Lung (tissue), 12 donors: Measurements from ENCODE around the gene SULT4A1. TPM values are rescaled to one million over a fixed set of nuclear protein-coding genes. Genes with fewer than 3 reads are reported as not detected.

Experiments
- ATAC-seq: fragments of 200-7000 bp; cut with Tn5 transposase; one replicate; pipeline ENCODE4 v1.9.1; 2020; ENCODE audit warnings: moderate number of reproducible peaks; ENCODE audit not compliant: insufficient read depth, low FRiP score
- DNase-seq, 3 donors: peaks; one replicate each; pipeline ENCODE4 v3.0.0-alpha.2; 2013 to 2017
- H3K27ac ChIP-seq, 2 donors: one replicate each; pipeline ENCODE4 v1.5.1; 2013; ENCODE audit warnings: mild to moderate bottlenecking in 2 of 2, moderate library complexity in 2 of 2, control low read depth in 1 of 2, inconsistent platforms in 1 of 2, low read depth in 1 of 2, low read length in 1 of 2
- H3K27me3 ChIP-seq, 3 donors: one replicate each; pipeline ENCODE4 v1.5.1; 2013; ENCODE audit warnings: low read length in 2 of 3; ENCODE audit not compliant: control insufficient read depth in 3 of 3, insufficient read depth in 3 of 3
- H3K36me3 ChIP-seq, 4 donors: one replicate each; pipeline ENCODE4 v1.5.1; 2013; ENCODE audit warnings: low read length in 4 of 4, mild to moderate bottlenecking in 1 of 4, moderate library complexity in 1 of 4; ENCODE audit not compliant: control insufficient read depth in 4 of 4, insufficient read depth in 4 of 4
- H3K4me1 ChIP-seq, 5 donors: one replicate each; pipeline ENCODE4 v1.5.1; 2013; ENCODE audit warnings: low read length in 5 of 5, mild to moderate bottlenecking in 2 of 5, moderate library complexity in 1 of 5; ENCODE audit not compliant: control insufficient read depth in 5 of 5, insufficient read depth in 5 of 5
- H3K4me3 ChIP-seq: one replicate; pipeline ENCODE4 v1.5.1; 2013; ENCODE audit warnings: mild to moderate bottlenecking, control low read depth, moderate library complexity
- H3K9ac ChIP-seq, 2 donors: one replicate each; pipeline ENCODE4 v1.5.1; 2013; ENCODE audit warnings: low read length in 2 of 2, control low read depth in 1 of 2; ENCODE audit not compliant: insufficient read depth in 1 of 2
- H3K9me3 ChIP-seq, 4 donors: one replicate each; pipeline ENCODE4 v1.5.1; 2013; ENCODE audit warnings: low read length in 3 of 4, mild to moderate bottlenecking in 1 of 4, moderate library complexity in 1 of 4; ENCODE audit not compliant: control insufficient read depth in 4 of 4, insufficient read depth in 3 of 4
- WGBS, 2 donors: extraction: QIAGEN DNeasy Blood & Tissue Kit; methylation state at CpG; one replicate each; pipeline ENCODE4 v1.1.7; 2013; 5-methylcytosine and 5-hydroxymethylcytosine counted together
- polyA plus RNA-seq, 2 donors: library from polyadenylated mRNA; stranded (reverse); fragments of 200-250 nt; gene quantifications; one replicate each; pipeline ENCODE4 v1.2.1, GENCODE V29; 2013
- total RNA-seq, 2 donors: library from RNA; depleted of rRNA in 1 of 2; stranded (reverse); fragments of >200 nt in 1 of 2; gene quantifications; one replicate each; pipeline ENCODE4 v1.2.1, GENCODE V29; 2014 to 2021
- TF ChIP-seq, protein P1 (sequence below): IDR thresholded peaks from 2 replicates; pipeline ENCODE4 v1.5.1; 2012; ENCODE audit warnings: mild to moderate bottlenecking; ENCODE audit errors: control extremely low read depth, extremely low read depth
- donor health status: control.
- donor health status: control.
- donor health status: Bipolar disorder and iron deficiency.
- donor health status: healthy.
- donor health status: DM: yes; HTN: yes; CAD: no.

SULT4A1 gene
- total and polyA plus RNA-seq, 4 donors: 0.06 to 0.31 (median 0.26) TPM; not detected in 1

DNA sequence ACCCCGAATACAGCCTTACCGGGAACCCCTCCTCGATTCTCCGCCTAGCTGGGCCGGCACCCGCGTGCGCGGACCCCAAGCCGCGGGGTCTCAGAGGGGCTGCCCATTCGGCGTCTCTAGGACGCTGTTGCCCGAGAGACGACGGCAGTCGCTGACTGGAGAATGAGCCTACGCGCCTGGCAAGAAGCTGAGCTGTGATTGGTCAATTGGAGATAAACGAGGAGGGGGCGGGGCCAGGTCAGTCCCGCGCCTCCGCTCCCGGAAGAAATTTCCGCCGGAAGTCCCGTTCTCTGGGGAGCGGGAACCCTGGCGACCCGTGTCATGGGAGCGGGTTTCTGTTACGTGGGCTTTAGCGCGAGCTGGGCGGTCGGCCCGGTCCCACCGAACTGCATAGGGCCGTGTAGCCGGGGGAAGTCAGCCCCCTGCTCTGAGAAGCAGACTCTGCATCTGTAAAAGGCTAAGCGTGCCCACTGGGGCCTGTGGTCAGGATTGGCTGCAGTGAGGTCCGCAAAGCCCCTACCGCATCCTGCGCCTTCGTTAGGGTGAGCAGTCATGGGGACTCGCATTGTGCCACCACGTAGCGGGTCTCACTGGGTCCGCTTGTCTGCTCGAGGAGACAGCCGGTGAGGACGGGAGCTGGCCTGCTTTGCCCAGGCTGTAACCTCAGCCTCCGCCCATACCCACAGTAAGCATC lies 50.0 kb downstream of the SULT4A1 start, which contains the start of gene EFCAB6:
EFCAB6 (minus strand) TSS at position 157 of the 694 bp plus-strand sequence. CDS start 29,987 bp downstream, outside the sequence.
- Histone ChIP-seq H3K36me3 (no peaks in the 10 kb centered on the region), H3K9ac (peak within 1 kb of the TSS; percentile 74 to 92), H3K9me3 (peaks cover 0 to 2% (median 0%) of the 10 kb centered on the region in 4 donors), H3K27me3 (no peaks in the 10 kb centered on the region), H3K27ac (peak within 1 kb of the TSS; percentile 61 to 93), H3K4me1 (peaks cover 0 to 17% (median 11%) of the 10 kb centered on the region in 5 donors), H3K4me3 (peak within 1 kb of the TSS; percentile 95)
- ATAC-seq: peak; percentile 95
- peak; percentile 96 to 98 (median 97) for DNase-seq
- TF ChIP-seq, protein P1, sequence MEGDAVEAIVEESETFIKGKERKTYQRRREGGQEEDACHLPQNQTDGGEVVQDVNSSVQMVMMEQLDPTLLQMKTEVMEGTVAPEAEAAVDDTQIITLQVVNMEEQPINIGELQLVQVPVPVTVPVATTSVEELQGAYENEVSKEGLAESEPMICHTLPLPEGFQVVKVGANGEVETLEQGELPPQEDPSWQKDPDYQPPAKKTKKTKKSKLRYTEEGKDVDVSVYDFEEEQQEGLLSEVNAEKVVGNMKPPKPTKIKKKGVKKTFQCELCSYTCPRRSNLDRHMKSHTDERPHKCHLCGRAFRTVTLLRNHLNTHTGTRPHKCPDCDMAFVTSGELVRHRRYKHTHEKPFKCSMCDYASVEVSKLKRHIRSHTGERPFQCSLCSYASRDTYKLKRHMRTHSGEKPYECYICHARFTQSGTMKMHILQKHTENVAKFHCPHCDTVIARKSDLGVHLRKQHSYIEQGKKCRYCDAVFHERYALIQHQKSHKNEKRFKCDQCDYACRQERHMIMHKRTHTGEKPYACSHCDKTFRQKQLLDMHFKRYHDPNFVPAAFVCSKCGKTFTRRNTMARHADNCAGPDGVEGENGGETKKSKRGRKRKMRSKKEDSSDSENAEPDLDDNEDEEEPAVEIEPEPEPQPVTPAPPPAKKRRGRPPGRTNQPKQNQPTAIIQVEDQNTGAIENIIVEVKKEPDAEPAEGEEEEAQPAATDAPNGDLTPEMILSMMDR: no peak
- 1 to 2% methylated on average over 53 to 55 of the region's 55 CpGs for WGBS, 2 donors

DNA sequence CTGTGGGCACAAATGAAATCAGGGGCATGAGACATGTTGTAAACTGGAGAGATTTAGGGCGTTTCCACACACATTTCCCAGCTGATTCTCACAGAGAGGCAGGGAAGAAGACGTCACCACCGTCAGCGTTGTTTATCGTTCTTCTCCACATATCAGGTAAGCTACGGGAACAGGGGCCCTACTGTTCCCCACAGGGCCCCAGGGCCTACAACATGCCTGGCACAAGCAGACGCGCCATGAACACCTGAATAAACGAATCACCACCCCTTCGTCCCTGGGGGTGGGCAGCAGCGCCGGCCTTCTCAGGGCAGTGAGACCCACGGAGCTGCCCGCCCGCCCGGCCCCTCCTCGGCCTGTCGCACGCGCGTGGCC lies 50.5 kb downstream of the SULT4A1 start:
- Histone ChIP-seq H3K4me3 (peak overlapping the region; percentile 95), H3K4me1 (peaks cover 0 to 17% (median 11%) of the 10 kb centered on the region in 5 donors), H3K27ac (peak overlapping the region; percentile 61 to 93), H3K9ac (peak overlapping the region; percentile 41 to 92), H3K36me3 (no peaks in the 10 kb centered on the region), H3K9me3 (peaks cover 0 to 2% (median 0%) of the 10 kb centered on the region in 4 donors), H3K27me3 (no peaks in the 10 kb centered on the region)
- 0% methylated on average over 16 to 21 of the region's 21 CpGs for WGBS, 2 donors
- no peak for ATAC-seq
- no peak for DNase-seq
- TF ChIP-seq, protein P1: no peak

DNA sequence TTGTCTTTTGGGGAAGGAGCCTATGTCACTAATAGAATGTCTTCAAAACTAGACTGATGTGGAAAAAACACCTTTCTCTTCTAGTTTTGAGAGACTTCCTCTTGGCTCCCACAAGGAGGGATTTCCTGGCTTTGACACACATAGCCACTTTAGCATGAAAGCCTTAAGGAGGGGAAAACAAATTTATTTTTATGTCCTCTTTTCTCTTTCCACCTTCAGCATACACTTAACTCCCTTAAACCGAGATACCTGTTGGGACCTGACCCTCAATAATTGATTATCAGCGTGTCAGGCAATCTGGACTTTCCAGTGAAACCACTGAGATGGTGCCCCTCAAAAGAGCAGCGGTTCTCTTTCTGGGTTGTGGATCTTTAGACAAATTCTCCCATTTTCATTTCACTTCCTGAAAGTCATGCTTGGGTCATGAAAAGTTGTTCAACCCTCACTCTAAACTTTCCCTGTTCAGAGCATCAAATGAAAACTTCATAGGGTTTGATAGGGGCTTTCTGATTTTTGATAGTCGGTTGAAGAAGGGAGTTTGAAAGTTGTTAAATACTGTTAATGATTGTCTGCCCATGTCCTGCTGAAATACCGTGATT lies 59.3 kb downstream of the SULT4A1 start:
- Histone ChIP-seq H3K27me3 (no peaks in the 10 kb centered on the region), H3K4me3 (no peak overlapping the region), H3K4me1 (no peaks in the 10 kb centered on the region), H3K36me3 (no peaks in the 10 kb centered on the region), H3K9me3 (peaks cover 0 to 6% (median 4%) of the 10 kb centered on the region in 4 donors), H3K27ac (no peak overlapping the region), H3K9ac (no peak overlapping the region)
- TF ChIP-seq, protein P1: no peak
- DNase-seq (no peak), ATAC-seq (no peak)
- 72 to 84% methylated on average over 5 of the region's 5 CpGs for WGBS, 2 donors
